ENCODE data around the gene PPP1R13L.

GRCh38 chr19:45364696-45365095, 40.2 kb downstream of the PPP1R13L start:
- TF ChIP-seq CTCF (tag by site-specific recombination; IDR thresholded peaks at IDR 0.05) (no peak), GLIS1 (tag by site-specific recombination; IDR thresholded peaks at IDR 0.05) (no peak), ZBTB1 (tag by site-specific recombination; IDR thresholded peaks at IDR 0.05) (no peak), PBX3 (CRISPR knock-in tag; IDR thresholded peaks at IDR 0.05) (no peak)

All from HEK293 (cell line).